Measurements from ENCODE around the gene KCNA1.

The KCNA1 gene

DNA sequence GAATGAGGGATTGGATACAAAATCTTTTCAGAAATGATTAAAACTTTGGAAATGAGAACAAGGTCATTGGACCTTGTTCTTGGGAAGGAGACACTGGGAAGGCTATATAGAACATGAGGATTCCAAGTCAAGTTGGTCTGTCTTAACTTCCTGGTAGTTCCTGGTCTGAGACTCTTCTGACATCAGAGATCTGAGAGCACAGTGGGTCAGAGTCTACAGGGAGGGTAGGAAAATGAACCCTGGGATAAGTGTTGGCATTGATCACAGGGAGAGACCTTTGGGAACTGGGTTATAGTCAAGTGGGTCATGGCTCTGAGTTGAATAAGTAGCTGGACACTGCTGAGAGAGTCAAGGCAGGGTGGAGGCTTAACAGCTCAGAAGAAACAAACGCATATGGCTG, 17.3 kb upstream of the KCNA1 start:
- Mint-ChIP-seq H3K27ac (no peak overlapping the region), H3K27me3 (peaks cover 13% of the 10 kb centered on the region), H3K36me3 (no peaks in the 10 kb centered on the region), H3K4me1 (no peaks in the 10 kb centered on the region), H3K4me3 (no peak overlapping the region), H3K9me3 (no peaks in the 10 kb centered on the region)
- no peak for DNase-seq (ENCODE audit: low spot score in 2 of 2)
- ATAC-seq (ENCODE audit: low read depth), result no peak

DNA sequence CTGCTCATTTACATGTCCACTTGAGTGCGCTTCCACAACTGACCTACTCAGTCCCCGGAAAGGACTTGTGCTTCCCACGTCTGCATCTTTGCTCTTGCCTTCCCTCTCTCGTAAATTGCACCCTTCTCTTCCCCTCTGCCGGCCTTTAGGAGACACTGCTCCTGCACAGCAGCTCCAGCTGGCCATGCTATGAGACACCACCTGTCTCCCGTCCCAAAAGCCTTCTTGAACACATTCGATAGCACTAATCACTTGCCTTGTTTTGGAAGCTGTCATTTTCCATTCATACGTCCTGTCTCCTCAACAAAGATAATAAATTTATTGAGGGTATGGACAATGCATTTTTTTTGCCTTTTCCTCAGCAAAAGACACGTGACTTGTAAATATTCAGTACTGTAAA, 15.7 kb upstream of the KCNA1 start:
- Mint-ChIP-seq H3K27me3 (peaks cover 13% of the 10 kb centered on the region), H3K4me3 (no peak overlapping the region)
- no peak for ATAC-seq (ENCODE audit: low read depth)

DNA sequence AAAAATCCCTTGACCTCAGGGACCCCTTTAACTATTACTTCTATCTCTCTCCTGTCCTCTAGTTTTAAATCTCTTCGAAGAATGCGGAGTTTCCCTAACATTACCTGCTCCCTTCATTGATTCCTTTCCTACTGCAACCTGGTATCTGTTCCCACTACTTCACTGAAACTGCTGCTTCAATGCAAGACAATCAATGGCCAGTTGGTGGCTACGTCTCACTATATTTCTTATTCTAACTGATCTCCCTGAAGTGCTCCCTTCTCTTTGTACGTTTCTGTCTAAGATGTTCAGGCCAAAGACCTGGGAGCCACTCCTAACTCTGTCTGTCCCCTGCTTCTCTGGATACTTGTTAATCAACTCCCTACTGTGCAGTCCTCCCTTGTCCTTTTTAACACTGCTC, 10.3 kb upstream of the KCNA1 start:
- Mint-ChIP-seq H3K4me3 (no peak overlapping the region), H3K4me1 (no peaks in the 10 kb centered on the region), H3K36me3 (no peaks in the 10 kb centered on the region), H3K27ac (no peak overlapping the region), H3K27me3 (peaks cover 7% of the 10 kb centered on the region), H3K9me3 (no peaks in the 10 kb centered on the region)
- ATAC-seq (ENCODE audit: low read depth), result no peak
- DNase-seq (ENCODE audit: low spot score in 2 of 2), result no peak

More for the DNA sequence above, 15.7 kb upstream of the KCNA1 start:
- Mint-ChIP-seq H3K27ac (no peak overlapping the region), H3K4me1 (no peaks in the 10 kb centered on the region), H3K9me3 (no peaks in the 10 kb centered on the region), H3K36me3 (no peaks in the 10 kb centered on the region)
- no peak for DNase-seq (ENCODE audit: low spot score in 2 of 2)

DNA sequence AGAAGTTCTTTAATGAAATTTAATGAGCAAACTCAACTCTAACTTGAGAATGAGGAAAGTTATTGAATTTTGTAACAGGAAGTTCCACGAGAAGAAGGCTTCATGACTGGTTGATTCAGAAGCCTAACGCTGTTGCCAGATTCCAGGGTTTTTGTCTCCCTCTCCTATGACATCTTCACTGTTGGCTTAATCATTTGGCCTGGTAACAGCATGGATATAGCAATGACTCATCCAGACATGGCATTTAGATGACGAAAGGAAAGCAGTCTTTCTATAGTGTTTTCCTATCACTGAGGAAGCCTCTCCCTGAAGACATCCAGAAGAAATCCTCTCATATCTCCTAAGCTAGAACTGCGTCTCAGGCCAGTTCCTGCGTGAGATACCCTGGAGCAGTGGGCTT, 9.4 kb upstream of the KCNA1 start:
- Mint-ChIP-seq H3K4me1 (no peaks in the 10 kb centered on the region), H3K9me3 (no peaks in the 10 kb centered on the region), H3K27me3 (peaks cover 11% of the 10 kb centered on the region), H3K36me3 (no peaks in the 10 kb centered on the region), H3K4me3 (no peak overlapping the region), H3K27ac (no peak overlapping the region)
- DNase-seq (ENCODE audit: low spot score in 2 of 2) (no peak), ATAC-seq (ENCODE audit: low read depth) (no peak)

DNA sequence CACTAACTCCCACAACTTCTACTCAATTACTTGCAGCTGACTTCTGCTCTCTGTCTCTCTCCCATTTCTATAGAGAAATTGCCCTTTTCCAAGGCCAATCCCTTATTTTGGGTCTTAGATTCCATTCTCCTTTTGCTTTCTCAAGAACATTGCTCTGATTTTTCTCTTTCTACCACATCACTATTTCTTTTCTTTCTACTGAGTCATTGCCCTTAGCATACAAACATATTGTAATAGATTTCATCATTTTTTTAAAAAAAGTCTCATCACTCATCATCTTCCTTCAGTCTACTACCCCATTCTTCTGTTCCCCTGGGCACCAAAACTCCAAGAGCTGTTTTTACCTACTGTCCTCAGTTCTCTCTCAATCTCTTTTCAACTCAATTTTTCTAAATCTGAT, 4.4 kb upstream of the KCNA1 start:
- no peak for ATAC-seq (ENCODE audit: low read depth)
- H3K27ac Mint-ChIP-seq, result no peak overlapping the region
- no peaks in the 10 kb centered on the region for H3K36me3 Mint-ChIP-seq
- DNase-seq (ENCODE audit: low spot score in 2 of 2), result no peak
- H3K4me3 Mint-ChIP-seq, result no peak overlapping the region
- peaks cover 4% of the 10 kb centered on the region for H3K4me1 Mint-ChIP-seq
- no peaks in the 10 kb centered on the region for H3K9me3 Mint-ChIP-seq
- H3K27me3 Mint-ChIP-seq, result peaks cover 13% of the 10 kb centered on the region

DNA sequence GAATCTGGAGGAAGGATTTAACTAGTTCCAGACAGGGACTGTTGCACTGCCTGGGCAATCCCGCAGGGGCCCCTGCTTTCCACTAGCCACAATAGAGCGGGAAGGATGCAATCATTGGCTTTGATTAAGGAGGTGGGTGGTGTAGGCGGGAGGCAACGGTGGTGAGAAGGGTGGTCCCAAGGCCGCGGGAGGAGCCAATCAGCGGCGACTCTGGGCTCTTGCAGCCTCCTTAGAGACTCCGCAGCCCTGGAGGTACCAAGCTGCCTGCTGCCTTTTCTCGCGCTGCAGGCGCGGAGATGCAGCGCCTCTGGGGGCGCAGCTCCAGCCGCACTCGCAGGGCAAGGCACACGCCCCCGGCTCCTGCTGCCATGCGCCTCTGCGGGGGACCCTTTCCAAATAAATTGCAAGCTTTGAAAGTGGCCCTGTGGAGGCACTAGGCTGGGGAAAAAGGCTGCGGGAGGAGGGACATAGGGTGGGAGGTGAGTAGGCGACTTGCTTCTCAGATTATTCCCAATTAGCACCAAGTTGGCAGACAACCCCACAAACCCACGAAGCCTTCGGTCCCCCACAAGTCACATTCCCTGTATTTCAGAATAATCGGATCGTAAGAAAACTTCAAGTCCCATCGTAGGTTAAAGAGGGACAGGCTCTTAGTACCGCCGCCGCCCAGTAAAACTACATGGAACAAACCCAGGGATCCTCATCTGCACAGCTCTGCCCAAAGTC, 858 bp upstream of the KCNA1 start:
- Mint-ChIP-seq H3K9me3 (no peaks in the 10 kb centered on the region), H3K36me3 (no peaks in the 10 kb centered on the region), H3K27me3 (peaks cover 24% of the 10 kb centered on the region), H3K27ac (no peak overlapping the region), H3K4me1 (peaks cover 9% of the 10 kb centered on the region), H3K4me3 (peak overlapping the region; percentile 57)
- peak; percentile 50 for ATAC-seq (ENCODE audit: low read depth)
- no peak for DNase-seq (ENCODE audit: low spot score in 2 of 2)

DNA sequence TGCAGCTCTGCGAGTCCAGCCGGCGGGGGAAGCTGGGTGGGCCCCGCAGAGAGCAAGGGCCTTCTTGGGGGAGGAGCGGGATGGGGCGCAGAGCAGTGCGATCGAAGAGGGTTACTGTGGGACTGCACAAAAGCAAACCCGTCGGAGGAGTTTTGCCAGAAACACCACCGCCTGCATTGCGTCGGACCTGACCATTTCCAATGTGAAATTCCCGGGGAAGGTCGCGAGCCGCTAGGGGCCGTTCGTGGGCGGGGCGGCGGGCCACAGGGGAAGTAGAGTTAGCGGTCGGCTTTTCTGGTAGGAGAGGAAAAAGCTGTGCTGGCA, 333 bp upstream of the KCNA1 start:
- no peaks in the 10 kb centered on the region for H3K36me3 Mint-ChIP-seq
- DNase-seq (ENCODE audit: low spot score in 2 of 2), result no peak
- no peak for ATAC-seq (ENCODE audit: low read depth)

DNA sequence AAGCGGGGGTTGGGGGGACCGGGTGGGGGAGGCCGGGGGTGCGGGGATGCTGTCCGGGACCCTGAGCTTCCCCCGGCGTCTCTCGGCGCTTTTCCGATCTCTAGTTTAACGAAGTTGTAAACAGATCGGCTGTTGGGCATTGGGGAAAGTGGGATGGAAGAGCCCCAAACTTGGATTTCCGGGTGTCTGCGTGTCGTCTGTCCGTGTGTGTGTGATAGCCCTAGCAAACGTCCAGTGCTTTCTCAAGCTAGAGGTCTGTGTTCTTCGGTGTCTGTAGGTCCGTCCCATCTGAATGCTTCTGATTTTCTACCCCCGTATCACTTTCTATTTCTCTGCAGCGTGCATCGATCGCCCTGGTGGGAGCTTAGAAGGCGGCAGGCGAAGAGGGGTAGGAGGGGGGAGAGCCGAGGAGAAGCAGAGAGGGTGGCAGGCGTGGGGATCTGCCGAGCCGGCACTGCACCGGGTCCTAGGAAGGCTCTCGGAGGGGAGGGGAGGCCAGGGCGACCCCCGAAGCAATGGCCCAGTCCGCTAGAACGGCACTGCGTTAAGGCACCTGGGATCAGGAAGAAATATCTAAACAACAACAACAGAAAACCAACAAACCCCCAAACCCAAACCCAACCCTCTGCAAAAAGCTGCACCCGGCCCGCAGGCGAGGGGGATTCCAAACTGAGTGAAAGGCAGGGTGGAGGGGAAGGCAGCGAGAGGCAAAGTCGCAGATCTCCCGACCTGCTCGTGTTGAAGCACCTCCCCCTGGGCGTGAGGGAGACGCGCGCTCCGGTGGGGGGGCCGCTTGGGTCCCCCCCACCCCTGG, 1.0 kb downstream of the KCNA1 start:
- DNase-seq (ENCODE audit: low spot score in 2 of 2) (peak in 1 of 2 donors; percentile 21), ATAC-seq (ENCODE audit: low read depth) (peak; percentile 69)
- H3K27ac Mint-ChIP-seq, result no peak overlapping the region
- peaks cover 9% of the 10 kb centered on the region for H3K4me1 Mint-ChIP-seq
- H3K4me3 Mint-ChIP-seq, result peak overlapping the region; percentile 84
- H3K9me3 Mint-ChIP-seq, result no peaks in the 10 kb centered on the region
- H3K27me3 Mint-ChIP-seq, result peaks cover 27% of the 10 kb centered on the region
- no peaks in the 10 kb centered on the region for H3K36me3 Mint-ChIP-seq

More for the DNA sequence above, 333 bp upstream of the KCNA1 start:
- Mint-ChIP-seq H3K9me3 (no peaks in the 10 kb centered on the region), H3K27ac (no peak overlapping the region), H3K4me1 (peaks cover 9% of the 10 kb centered on the region), H3K27me3 (peaks cover 24% of the 10 kb centered on the region), H3K4me3 (peak overlapping the region; percentile 57)

DNA sequence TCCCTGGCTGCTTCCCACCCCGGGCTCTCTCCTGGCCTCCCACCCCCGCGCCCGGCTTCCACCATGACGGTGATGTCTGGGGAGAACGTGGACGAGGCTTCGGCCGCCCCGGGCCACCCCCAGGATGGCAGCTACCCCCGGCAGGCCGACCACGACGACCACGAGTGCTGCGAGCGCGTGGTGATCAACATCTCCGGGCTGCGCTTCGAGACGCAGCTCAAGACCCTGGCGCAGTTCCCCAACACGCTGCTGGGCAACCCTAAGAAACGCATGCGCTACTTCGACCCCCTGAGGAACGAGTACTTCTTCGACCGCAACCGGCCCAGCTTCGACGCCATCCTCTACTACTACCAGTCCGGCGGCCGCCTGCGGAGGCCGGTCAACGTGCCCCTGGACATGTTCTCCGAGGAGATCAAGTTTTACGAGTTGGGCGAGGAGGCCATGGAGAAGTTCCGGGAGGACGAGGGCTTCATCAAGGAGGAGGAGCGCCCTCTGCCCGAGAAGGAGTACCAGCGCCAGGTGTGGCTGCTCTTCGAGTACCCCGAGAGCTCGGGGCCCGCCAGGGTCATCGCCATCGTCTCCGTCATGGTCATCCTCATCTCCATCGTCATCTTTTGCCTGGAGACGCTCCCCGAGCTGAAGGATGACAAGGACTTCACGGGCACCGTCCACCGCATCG, 1.8 kb downstream of the KCNA1 start:
- H3K27ac Mint-ChIP-seq, result peak overlapping the region; percentile 39
- peak overlapping the region; percentile 75 for H3K4me3 Mint-ChIP-seq
- H3K27me3 Mint-ChIP-seq, result peaks cover 29% of the 10 kb centered on the region
- DNase-seq (ENCODE audit: low spot score in 2 of 2) (no peak), ATAC-seq (ENCODE audit: low read depth) (no peak)
- no peaks in the 10 kb centered on the region for H3K9me3 Mint-ChIP-seq
- peaks cover 9% of the 10 kb centered on the region for H3K4me1 Mint-ChIP-seq
- H3K36me3 Mint-ChIP-seq, result no peaks in the 10 kb centered on the region

DNA sequence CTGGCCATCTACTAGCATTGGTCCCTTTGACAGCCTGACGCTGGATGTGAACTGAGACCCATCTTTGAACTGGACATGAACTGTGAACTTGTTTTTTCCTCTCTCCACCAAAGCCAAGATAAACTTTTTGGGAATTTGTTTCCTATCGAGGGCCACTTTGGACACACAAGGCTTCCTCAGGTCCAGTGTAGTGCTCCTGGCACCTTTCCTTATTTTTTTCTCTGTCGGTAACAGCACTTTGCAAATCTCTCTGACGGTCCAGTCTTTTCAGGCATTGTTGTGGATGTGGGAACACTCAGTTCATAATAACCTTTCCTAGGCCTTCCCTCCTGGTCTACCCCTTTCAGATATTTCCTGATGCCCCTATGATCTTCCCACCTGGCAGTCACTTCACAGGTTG, 5.0 kb downstream of the KCNA1 start:
- Mint-ChIP-seq H3K4me1 (peaks cover 6% of the 10 kb centered on the region), H3K27me3 (peaks cover 29% of the 10 kb centered on the region), H3K36me3 (no peaks in the 10 kb centered on the region), H3K27ac (no peak overlapping the region), H3K4me3 (no peak overlapping the region), H3K9me3 (no peaks in the 10 kb centered on the region)
- ATAC-seq (ENCODE audit: low read depth) (no peak), DNase-seq (ENCODE audit: low spot score in 2 of 2) (no peak)

DNA sequence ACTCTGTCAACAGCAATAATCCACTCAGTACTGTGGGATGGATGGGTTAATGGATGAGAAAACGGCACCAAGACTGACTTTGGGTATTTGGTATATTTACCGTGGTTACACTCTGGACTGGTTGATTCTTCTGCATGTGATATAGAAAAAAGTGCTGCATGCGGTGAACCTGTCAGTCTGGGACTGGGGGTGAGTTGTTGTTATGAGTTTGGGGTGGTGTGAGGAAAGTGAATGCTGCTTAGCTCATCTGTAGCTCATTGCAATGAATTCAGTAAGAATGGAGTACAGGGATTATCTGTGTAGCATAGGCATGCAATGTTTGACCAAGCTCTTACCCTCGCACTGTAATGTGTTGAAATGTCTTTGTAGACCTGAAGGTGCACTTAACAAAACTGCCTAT, 6.0 kb downstream of the KCNA1 start:
- H3K27me3 Mint-ChIP-seq, result peaks cover 26% of the 10 kb centered on the region
- H3K27ac Mint-ChIP-seq, result no peak overlapping the region
- ATAC-seq (ENCODE audit: low read depth), result no peak
- DNase-seq (ENCODE audit: low spot score in 2 of 2), result no peak
- peaks cover 3% of the 10 kb centered on the region for H3K4me1 Mint-ChIP-seq
- no peaks in the 10 kb centered on the region for H3K9me3 Mint-ChIP-seq
- H3K4me3 Mint-ChIP-seq, result no peak overlapping the region
- no peaks in the 10 kb centered on the region for H3K36me3 Mint-ChIP-seq

DNA sequence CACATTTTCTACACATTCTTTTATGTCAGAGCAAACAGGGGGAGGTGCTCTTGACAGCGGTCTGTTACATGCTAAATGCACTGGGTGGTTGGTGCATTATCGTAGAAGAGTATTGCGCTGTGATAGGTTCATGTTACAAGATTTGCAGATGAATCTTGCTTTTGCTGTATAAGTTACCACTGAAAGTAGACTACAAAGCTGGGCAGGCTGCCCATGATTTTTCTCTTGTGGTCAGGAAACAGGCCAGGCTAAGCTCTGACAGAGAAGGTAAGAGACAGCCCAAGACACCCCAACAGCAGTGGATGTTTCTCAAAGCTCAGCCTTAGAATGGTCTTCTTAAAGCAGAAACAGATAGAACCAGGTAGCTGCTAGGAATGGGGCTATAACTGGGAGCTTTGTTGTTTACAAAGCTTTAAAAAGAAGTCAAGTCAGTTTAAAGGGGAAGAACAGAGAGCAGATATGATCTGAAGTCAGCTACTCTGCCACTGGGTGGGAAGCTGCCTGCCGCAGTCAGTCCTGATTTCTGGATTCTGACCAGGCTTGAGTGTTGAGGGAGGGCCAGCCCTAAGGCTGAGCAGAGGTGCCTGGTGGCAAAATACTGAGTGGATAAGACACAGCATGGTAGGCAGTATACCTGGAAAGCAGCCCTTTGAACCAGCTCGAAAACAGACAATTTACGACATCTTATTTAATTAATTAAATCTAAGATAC, 9.4 kb downstream of the KCNA1 start:
- Mint-ChIP-seq H3K9me3 (no peaks in the 10 kb centered on the region), H3K27ac (no peak overlapping the region), H3K4me1 (no peaks in the 10 kb centered on the region), H3K36me3 (no peaks in the 10 kb centered on the region), H3K27me3 (peaks cover 18% of the 10 kb centered on the region), H3K4me3 (no peak overlapping the region)
- DNase-seq (ENCODE audit: low spot score in 2 of 2) (no peak), ATAC-seq (ENCODE audit: low read depth) (no peak)

DNA sequence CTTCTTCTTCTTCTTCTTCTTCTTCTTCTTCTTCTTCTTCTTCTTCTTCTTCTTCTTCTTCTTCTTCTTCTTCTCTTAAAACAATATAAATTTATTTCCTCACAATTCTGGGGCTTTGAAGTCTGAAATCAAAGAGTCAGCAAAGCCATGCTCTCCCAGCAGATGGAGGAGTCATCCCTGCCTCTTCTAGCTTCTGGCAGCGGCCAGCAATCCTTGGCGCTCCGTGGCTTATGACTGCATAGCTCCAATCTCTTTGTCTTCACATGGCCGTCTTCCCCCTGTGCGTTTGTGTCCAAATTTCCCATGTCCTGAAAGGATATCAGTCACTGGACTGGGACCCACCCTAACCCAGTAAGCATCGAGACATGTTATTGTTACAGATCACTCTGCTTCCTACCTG, 22.9 kb downstream of the KCNA1 start:
- Mint-ChIP-seq H3K27me3 (peaks cover 33% of the 10 kb centered on the region), H3K4me3 (no peak overlapping the region), H3K4me1 (no peaks in the 10 kb centered on the region), H3K9me3 (no peaks in the 10 kb centered on the region), H3K36me3 (no peaks in the 10 kb centered on the region), H3K27ac (no peak overlapping the region)
- no peak for DNase-seq (ENCODE audit: low spot score in 2 of 2)
- ATAC-seq (ENCODE audit: low read depth), result no peak

DNA sequence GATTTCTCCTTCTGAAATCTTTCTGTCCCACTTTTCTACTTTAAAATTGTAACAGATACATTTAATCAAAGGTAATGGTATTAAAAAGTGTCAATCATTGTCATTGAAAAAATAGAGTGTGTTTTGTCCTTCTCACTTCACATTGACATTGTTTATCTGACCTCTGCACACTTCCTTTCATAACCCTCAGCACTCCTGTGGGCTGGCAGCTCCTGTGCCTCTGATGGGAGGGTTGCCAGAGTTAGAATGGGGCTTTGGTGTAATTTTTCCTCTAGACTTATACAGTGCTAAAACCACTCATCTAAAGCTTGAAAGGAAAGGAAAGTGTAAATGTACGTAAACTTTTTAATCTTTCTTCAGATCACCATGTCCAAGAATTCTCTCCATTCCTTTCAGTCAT, 23.7 kb downstream of the KCNA1 start:
- no peaks in the 10 kb centered on the region for H3K4me1 Mint-ChIP-seq
- no peaks in the 10 kb centered on the region for H3K36me3 Mint-ChIP-seq
- no peak overlapping the region for H3K27ac Mint-ChIP-seq
- no peak for DNase-seq (ENCODE audit: low spot score in 2 of 2)
- no peak overlapping the region for H3K4me3 Mint-ChIP-seq
- no peak for ATAC-seq (ENCODE audit: low read depth)
- H3K27me3 Mint-ChIP-seq, result peaks cover 34% of the 10 kb centered on the region
- no peaks in the 10 kb centered on the region for H3K9me3 Mint-ChIP-seq

All from memory B cell (primary cell).